Caco-2 (cell line): Measurements from ENCODE around the gene HSPA14. TPM values are rescaled to one million over a fixed set of nuclear protein-coding genes. Genes with fewer than 3 reads are reported as not detected.
A peak's percentile ranks its signal among the peaks of the same experiment; 100 is the strongest.

Source experiments
- BruUV-seq: library from RNA; stranded (reverse); fragments of 400-500 nt; replicated peaks from 2 replicates; lab custom pipeline; 2021; lab: Mats Ljungman, UMichigan
- CTCF ChIA-PET: fragments of 300-600 bp; sonication (Branson Sonifier 250); formaldehyde crosslinking; loops from one replicate; lab custom pipeline; 2022; ENCODE audit warnings: antibody characterized with exemption; lab: Charles Lee
- POLR2A ChIA-PET: fragments of 300-600 bp; sonication (Branson Sonifier 250); formaldehyde crosslinking; loops from one replicate; lab custom pipeline; 2022; ENCODE audit warnings: antibody characterized with exemption; lab: Charles Lee
- DNase-seq, 2 experiments: peaks; one replicate each; pipeline versions ENCODE4 v3.0.0 to v3.0.0-alpha.2; 2020 to 2022
- H3K27me3 ChIP-seq: replicated peaks from 2 replicates; pipeline ENCODE4 v1.6.0; 2011; ENCODE audit warnings: low read length; ENCODE audit not compliant: control insufficient read depth, insufficient read depth
- H3K36me3 ChIP-seq: 2 replicates; pipeline ENCODE4 v1.5.1; 2011; ENCODE audit warnings: low read length; ENCODE audit not compliant: control insufficient read depth, insufficient read depth
- H3K4me1 ChIP-seq: fragments of 250-450 bp; sonication (Bioruptor Pico); 2 replicates; pipeline ENCODE4 v1.5.1; 2020; ENCODE audit warnings: mild to moderate bottlenecking
- H3K4me3 ChIP-seq: 2 replicates; pipeline ENCODE4 v1.5.1; 2011; ENCODE audit warnings: low read depth, mild to moderate bottlenecking, control low read depth, low read length
- H3K9me3 ChIP-seq: fragments of 250-450 bp; sonication (Bioruptor Pico); 2 replicates; pipeline ENCODE4 v1.5.1; 2020; ENCODE audit warnings: mild to moderate bottlenecking, moderate library complexity
- H3K27ac Mint-ChIP-seq: one replicate; pipeline ENCODE4 v1.8.0; 2022; ENCODE audit warnings: mixed read lengths; ENCODE audit not compliant: unreplicated experiment
- H3K27me3 Mint-ChIP-seq: one replicate; pipeline ENCODE4 v1.8.0; 2022; ENCODE audit warnings: mixed read lengths; ENCODE audit not compliant: insufficient read depth, unreplicated experiment
- H3K36me3 Mint-ChIP-seq: one replicate; pipeline ENCODE4 v1.8.0; 2022; ENCODE audit warnings: mild to moderate bottlenecking, mixed read lengths; ENCODE audit not compliant: insufficient read depth, unreplicated experiment
- H3K4me1 Mint-ChIP-seq: one replicate; pipeline ENCODE4 v1.8.0; 2022; ENCODE audit warnings: low read depth, mixed read lengths; ENCODE audit not compliant: unreplicated experiment
- H3K4me3 Mint-ChIP-seq: one replicate; pipeline ENCODE4 v1.8.0; 2022; ENCODE audit warnings: mild to moderate bottlenecking, moderate library complexity, mixed read lengths; ENCODE audit not compliant: unreplicated experiment
- H3K9me3 Mint-ChIP-seq: one replicate; pipeline ENCODE4 v1.8.0; 2022; ENCODE audit warnings: mixed read lengths; ENCODE audit not compliant: unreplicated experiment
- intact Hi-C: fragments of 100-400 bp; cut with micrococcal nuclease; formaldehyde crosslinking; loops from one replicate; pipeline ENCODE4 v1.10.0; 2022; ENCODE audit not compliant: unreplicated experiment
- total RNA-seq: library from RNA; stranded (reverse); gene quantifications from 2 replicates; pipeline ENCODE4 v1.2.3, GENCODE V29; 2022
- TF ChIP-seq, protein P1 (sequence below), 2 experiments: fragments of 200-600 bp in 1 of 2; IDR thresholded peaks; 1 replicate in 1 of 2; 2 replicates in 1 of 2; pipeline versions ENCODE4 v1.5.1 to v1.8.0; 2011 to 2022; ENCODE audit warnings: antibody characterized with exemption in 1 of 2, control low read depth in 1 of 2, inconsistent platforms in 1 of 2, low read depth in 1 of 2, low read length in 1 of 2, mild to moderate bottlenecking in 1 of 2, moderate library complexity in 1 of 2; ENCODE audit not compliant: insufficient read depth in 1 of 2, severe bottlenecking in 1 of 2, unreplicated experiment in 1 of 2

HSPA14 gene
- total RNA-seq, 1 experiment from 2014 or later = 36.9 TPM

DNA sequence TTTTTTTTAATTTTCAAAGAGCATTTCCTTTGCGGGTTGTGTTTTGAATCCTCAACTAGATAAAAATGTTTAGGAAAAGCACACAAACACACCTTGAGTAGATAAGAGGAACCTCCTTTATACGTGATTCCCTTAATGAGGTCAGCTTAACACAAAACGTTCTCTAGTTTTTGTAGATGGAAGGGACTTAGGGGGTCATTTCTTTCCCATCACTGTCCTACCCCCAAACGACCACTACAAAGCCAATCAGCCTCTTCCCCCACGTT, 41.8 kb downstream of the HSPA14 start:
- H3K9me3 ChIP-seq = no peaks in the 10 kb centered on the region
- no peak for DNase-seq
- intact Hi-C loops = loop anchor here (2.0 to 5.0 kb wide), 4 partner anchors 17 to 383 kb away; partner anchors contain the start of gene RPP38
- BruUV-seq = TSS peak; percentile 47
- H3K27me3 ChIP-seq = no peaks in the 10 kb centered on the region
- H3K27ac Mint-ChIP-seq = peak overlapping the region; percentile 99
- H3K4me3 Mint-ChIP-seq = peak overlapping the region; percentile 99
- H3K4me1 Mint-ChIP-seq = peaks cover 14% of the 10 kb centered on the region
- H3K4me1 ChIP-seq = peaks cover 9% of the 10 kb centered on the region; the same call in 1 of the 2 replicates
- peak overlapping the region; percentile 93 for H3K4me3 ChIP-seq
- H3K36me3 ChIP-seq = no peaks in the 10 kb centered on the region
- CTCF ChIA-PET = interaction anchor here (0.6 to 2.5 kb wide), 2 partner anchors 42 to 202 kb away, joined by 3 to 13 read pairs; partner anchors contain the start of genes CDNF, HSPA14 and MSANTD7
- TF ChIP-seq, protein P1, sequence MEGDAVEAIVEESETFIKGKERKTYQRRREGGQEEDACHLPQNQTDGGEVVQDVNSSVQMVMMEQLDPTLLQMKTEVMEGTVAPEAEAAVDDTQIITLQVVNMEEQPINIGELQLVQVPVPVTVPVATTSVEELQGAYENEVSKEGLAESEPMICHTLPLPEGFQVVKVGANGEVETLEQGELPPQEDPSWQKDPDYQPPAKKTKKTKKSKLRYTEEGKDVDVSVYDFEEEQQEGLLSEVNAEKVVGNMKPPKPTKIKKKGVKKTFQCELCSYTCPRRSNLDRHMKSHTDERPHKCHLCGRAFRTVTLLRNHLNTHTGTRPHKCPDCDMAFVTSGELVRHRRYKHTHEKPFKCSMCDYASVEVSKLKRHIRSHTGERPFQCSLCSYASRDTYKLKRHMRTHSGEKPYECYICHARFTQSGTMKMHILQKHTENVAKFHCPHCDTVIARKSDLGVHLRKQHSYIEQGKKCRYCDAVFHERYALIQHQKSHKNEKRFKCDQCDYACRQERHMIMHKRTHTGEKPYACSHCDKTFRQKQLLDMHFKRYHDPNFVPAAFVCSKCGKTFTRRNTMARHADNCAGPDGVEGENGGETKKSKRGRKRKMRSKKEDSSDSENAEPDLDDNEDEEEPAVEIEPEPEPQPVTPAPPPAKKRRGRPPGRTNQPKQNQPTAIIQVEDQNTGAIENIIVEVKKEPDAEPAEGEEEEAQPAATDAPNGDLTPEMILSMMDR (IDR thresholded peaks at IDR 0.05; ENCODE audit: insufficient read depth in 1 of 2, low read depth in 1 of 2, low read length in 1 of 2, severe bottlenecking in 1 of 2, unreplicated experiment in 1 of 2) = no peak
- no peaks in the 10 kb centered on the region for H3K9me3 Mint-ChIP-seq
- no peaks in the 10 kb centered on the region for H3K27me3 Mint-ChIP-seq
- POLR2A ChIA-PET = interaction anchor here (1.0 to 4.1 kb wide), 3 partner anchors 24 to 73 kb away, joined by 3 to 64 read pairs (median 25); partner anchors contain the start of genes CDNF, DCLRE1C, HSPA14 and MSANTD7
- H3K36me3 Mint-ChIP-seq = peaks cover 55% of the 10 kb centered on the region

DNA sequence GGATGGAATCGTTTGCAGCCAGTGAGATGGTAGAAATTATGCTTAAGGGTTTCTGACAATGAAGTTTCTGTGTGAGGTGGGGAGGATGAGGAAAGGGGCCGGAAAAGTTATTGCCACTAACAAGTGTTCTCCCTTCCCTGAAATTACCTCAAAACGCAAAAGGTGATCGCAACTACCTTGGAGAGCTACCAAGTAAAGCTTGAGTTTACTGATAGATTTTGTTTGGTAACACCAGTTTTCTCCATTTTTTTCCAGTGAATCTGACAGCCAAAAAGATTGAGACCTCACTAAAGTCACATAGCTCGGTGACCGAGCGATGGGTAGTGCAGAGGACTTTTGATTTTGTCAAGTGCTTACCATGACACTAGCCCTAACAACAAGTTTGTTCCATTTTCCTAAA, 42.1 kb downstream of the HSPA14 start:
- BruUV-seq = no TSS peak
- H3K9me3 ChIP-seq = no peaks in the 10 kb centered on the region
- H3K4me1 Mint-ChIP-seq = peaks cover 14% of the 10 kb centered on the region
- TF ChIP-seq, protein P1 (IDR thresholded peaks at IDR 0.05; ENCODE audit: insufficient read depth in 1 of 2, low read depth in 1 of 2, low read length in 1 of 2, severe bottlenecking in 1 of 2, unreplicated experiment in 1 of 2) = no peak
- intact Hi-C loops = no loop called here
- peak overlapping the region; percentile 99 for H3K4me3 Mint-ChIP-seq
- POLR2A ChIA-PET = interaction anchor here (3.4 to 4.1 kb wide), 2 partner anchors 42 to 73 kb away, joined by 25 to 64 read pairs; partner anchors contain the start of genes CDNF, DCLRE1C, HSPA14 and MSANTD7
- H3K4me1 ChIP-seq = peaks cover 9% of the 10 kb centered on the region; the same call in 1 of the 2 replicates
- H3K27me3 ChIP-seq = no peaks in the 10 kb centered on the region
- peak overlapping the region; percentile 99 for H3K27ac Mint-ChIP-seq
- no peaks in the 10 kb centered on the region for H3K9me3 Mint-ChIP-seq
- peak in 1 of 2 experiments; percentile 22 for DNase-seq
- peak overlapping the region; percentile 93 for H3K4me3 ChIP-seq
- H3K36me3 ChIP-seq = no peaks in the 10 kb centered on the region
- peaks cover 55% of the 10 kb centered on the region for H3K36me3 Mint-ChIP-seq
- CTCF ChIA-PET = no interaction called here
- no peaks in the 10 kb centered on the region for H3K27me3 Mint-ChIP-seq

DNA sequence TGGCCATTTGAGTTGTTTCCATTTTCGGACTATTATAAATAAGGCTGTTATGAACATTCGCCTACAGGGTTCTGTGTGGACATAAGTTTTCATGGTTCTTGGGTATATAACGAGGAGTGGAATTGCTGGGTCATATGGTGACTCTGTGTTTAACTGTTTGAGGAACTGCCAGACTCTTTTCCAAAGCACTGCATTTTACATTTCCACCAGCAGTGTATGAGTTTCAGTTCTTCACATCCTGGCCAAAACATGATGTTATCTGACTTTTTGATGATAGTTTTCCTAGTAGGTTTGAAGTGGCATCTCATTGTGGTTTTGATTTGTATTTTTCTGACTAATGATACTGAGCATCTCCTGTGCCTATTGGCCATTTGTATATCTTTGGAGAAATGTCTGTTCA, 46.0 kb downstream of the HSPA14 start:
- Mint-ChIP-seq H3K27ac (no peak overlapping the region), H3K9me3 (no peaks in the 10 kb centered on the region)
- intact Hi-C loops = no loop called here

More for the DNA sequence above, 46.0 kb downstream of the HSPA14 start:
- H3K9me3 ChIP-seq = no peaks in the 10 kb centered on the region
- DNase-seq = no peak
- H3K4me1 Mint-ChIP-seq = no peaks in the 10 kb centered on the region
- peaks cover 9% of the 10 kb centered on the region; the same call in 1 of the 2 replicates for H3K4me1 ChIP-seq
- H3K27me3 ChIP-seq = no peaks in the 10 kb centered on the region
- no peak overlapping the region for H3K4me3 ChIP-seq
- no peaks in the 10 kb centered on the region for H3K36me3 ChIP-seq
- BruUV-seq = no TSS peak
- no peak overlapping the region for H3K4me3 Mint-ChIP-seq
- TF ChIP-seq, protein P1 (IDR thresholded peaks at IDR 0.05; ENCODE audit: insufficient read depth in 1 of 2, low read depth in 1 of 2, low read length in 1 of 2, severe bottlenecking in 1 of 2, unreplicated experiment in 1 of 2) = no peak
- H3K36me3 Mint-ChIP-seq = peaks cover 29% of the 10 kb centered on the region
- ChIA-PET POLR2A (no interaction called here), CTCF (no interaction called here)
- H3K27me3 Mint-ChIP-seq = no peaks in the 10 kb centered on the region
